K562 (cell line): ENCODE results near the gene BCAR3. TPM values are rescaled to one million over a fixed set of nuclear protein-coding genes. Genes with fewer than 3 reads are reported as not detected.

Experiments
- ADNP ChIP-seq: fragments of 200-800 bp; sonication (Bioruptor generic); IDR thresholded peaks from 2 replicates; pipeline ENCODE4 v1.6.1; 2016; ENCODE audit warnings: missing genetic modification characterization, missing compliant biosample characterization
- ATF7 ChIP-seq: fragments of 450-650 bp; IDR thresholded peaks from 2 replicates; pipeline ENCODE4 v1.7.1; 2014; ENCODE audit warnings: mild to moderate bottlenecking, moderate library complexity
- GABPA ChIP-seq: fragments of 200-800 bp; sonication (Bioruptor generic); conservative IDR thresholded peaks from 2 replicates; pipeline ENCODE4 v1.6.1; 2016; ENCODE audit warnings: low read depth, missing genetic modification characterization, missing compliant biosample characterization
- HCFC1 ChIP-seq: IDR thresholded peaks from 2 replicates; pipeline ENCODE4 v1.6.1; 2012; ENCODE audit warnings: low read depth, low read length, improper control_type of control experiment
- HNRNPH1 ChIP-seq: fragments of 200-400 bp; formaldehyde crosslinking; optimal IDR thresholded peaks from 2 replicates; pipeline ENCODE3; 2017; ENCODE audit warnings: low read depth, mild to moderate bottlenecking, low read length, moderate library complexity
- KDM2B ChIP-seq: fragments of 250-450 bp; sonication (Bioruptor Pico); IDR thresholded peaks from 2 replicates; pipeline ENCODE4 v1.8.0; 2021; ENCODE audit warnings: mild to moderate bottlenecking, moderate library complexity
- NRF1 ChIP-seq, 2 experiments: fragments of 450-650 bp; IDR thresholded peaks in 1 of 2; conservative IDR thresholded peaks in 1 of 2; 2 replicates each; pipeline ENCODE4 v1.6.1; 2014; ENCODE audit warnings: mild to moderate bottlenecking in 2 of 2
- SRF ChIP-seq, 2 experiments: fragments of 250-450, 450-650 bp in 1 of 2; sonication (Bioruptor Pico) in 1 of 2; sonication (generic) in 1 of 2; formaldehyde crosslinking; IDR thresholded peaks; 2 replicates each; pipeline versions ENCODE4 v1.5.0 to v1.5.1; 2020 to 2022; ENCODE audit warnings: mild to moderate bottlenecking in 1 of 2, missing genetic modification reagents in 1 of 2
- TBL1XR1 ChIP-seq, 2 experiments: IDR thresholded peaks; 2 replicates each; pipeline ENCODE4 v1.6.1; 2012; ENCODE audit warnings: improper control_type of control experiment in 2 of 2, low read length in 2 of 2, mild to moderate bottlenecking in 1 of 2
- TBP ChIP-seq: optimal IDR thresholded peaks from 2 replicates; pipeline ENCODE3; 2011; ENCODE audit warnings: low read depth, low read length, improper control_type of control experiment
- TRIM24 ChIP-seq, 2 experiments: fragments of 450-650 bp; IDR thresholded peaks; 2 replicates each; pipeline ENCODE4 v1.6.1; 2016
- ZNF197 ChIP-seq: fragments of 200-800 bp; sonication (Bioruptor generic); IDR thresholded peaks from 2 replicates; pipeline ENCODE4 v1.6.1; 2016; ENCODE audit warnings: low read depth, missing genetic modification characterization, missing compliant biosample characterization
- ZNF232 ChIP-seq: sonication (generic); formaldehyde crosslinking; IDR thresholded peaks from 2 replicates; pipeline ENCODE4 v1.8.0; 2022; ENCODE audit warnings: mild to moderate bottlenecking, missing genetic modification reagents
- ZNF79 ChIP-seq: fragments of 250-450 bp; sonication (Bioruptor Pico); IDR thresholded peaks from 2 replicates; pipeline ENCODE4 v1.4.0; 2020; ENCODE audit warnings: low read depth, mild to moderate bottlenecking, moderate library complexity
- polyA plus RNA-seq, 8 experiments: library from polyadenylated mRNA; depleted of rRNA in 4 of 8; stranded (reverse) in 5 of 8; unstranded in 3 of 8; fragments of >200 nt; fragmentation: Nextera tagmentation in 2 of 8; fragmentation: Illumina TruSeq in 1 of 8; extraction: Ambion mirVana in 2 of 8; extraction: Trizol in 1 of 8; gene quantifications; 2 replicates each; pipeline versions ENCODE4 v1.2.1 to v1.2.3, GENCODE V29; 2011 to 2014; ENCODE audit warnings: inconsistent platforms in 1 of 8, missing spikeins in 1 of 8
- total RNA-seq, 7 experiments: library from RNA; depleted of rRNA in 6 of 7; stranded (reverse); fragments of >200 nt in 6 of 7; fragmentation: Illumina TruSeq in 2 of 7; extraction: Trizol in 2 of 7; gene quantifications; 2 replicates each; pipeline versions ENCODE4 v1.2.1 to v1.2.3, GENCODE V29; 2011 to 2021; ENCODE audit warnings: low replicate concordance in 1 of 7
- TF ChIP-seq, protein P1 (sequence below): fragments of 250-450 bp; sonication (Bioruptor Pico); IDR thresholded peaks from 2 replicates; pipeline ENCODE4 v1.8.0; 2021; ENCODE audit warnings: mild to moderate bottlenecking, moderate library complexity
- TF ChIP-seq, protein P2 (sequence below): fragments of 450-650 bp; formaldehyde crosslinking; IDR thresholded peaks from 2 replicates; pipeline ENCODE4 v1.4.0; 2022; ENCODE audit warnings: mild to moderate bottlenecking, moderate library complexity
- TF ChIP-seq, protein P3 (sequence below): fragments of 250-450 bp; sonication (Bioruptor Pico); IDR thresholded peaks from 2 replicates; pipeline ENCODE4 v1.4.0; 2020
- TF ChIP-seq, protein P4 (sequence below): fragments of 150-350 bp; IDR thresholded peaks from 2 replicates; pipeline ENCODE4 v1.6.1; 2014; ENCODE audit warnings: low read depth, mild to moderate bottlenecking, low read length, borderline replicate concordance

Gene BCAR3
- total and polyA plus RNA-seq, 9 of the 15 experiments (the other 6 are each of a cell fraction or from before 2014, with no cell fraction given): 1.8 to 6.3 (median 3.8) TPM

DNA sequence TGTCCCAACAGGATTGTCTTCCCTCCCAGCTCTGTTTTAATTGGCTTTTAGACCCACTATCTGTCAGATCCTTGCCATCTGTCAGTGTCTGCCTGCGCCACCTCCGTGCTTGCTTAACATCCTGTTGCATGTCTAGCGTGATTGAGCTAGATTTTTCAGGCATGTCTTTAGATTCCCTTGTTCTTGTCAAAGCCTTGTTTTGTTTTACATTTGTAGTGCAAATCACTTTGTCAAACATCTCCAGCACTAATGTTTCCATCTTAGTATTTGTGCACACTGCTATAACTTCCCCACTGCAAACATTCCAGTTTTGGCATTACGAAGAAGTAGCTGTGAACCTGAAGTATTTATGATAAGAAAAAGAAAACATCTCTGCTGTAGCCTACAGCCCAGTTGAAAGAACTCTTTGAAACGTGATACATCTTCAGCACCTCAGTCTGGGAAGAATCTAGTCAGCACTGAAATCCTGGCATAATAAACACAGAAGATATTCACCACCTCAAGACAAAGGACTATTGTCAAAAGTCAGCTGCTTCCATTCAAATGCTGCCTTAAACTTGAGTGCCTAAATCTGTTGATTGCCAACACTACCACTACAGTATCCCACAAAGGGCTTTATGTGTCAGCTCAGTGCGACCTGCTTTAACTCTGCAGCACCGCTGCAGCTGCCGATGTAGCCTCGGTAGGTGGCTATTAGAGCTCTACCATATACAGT is 128.7 kb downstream of the BCAR3 start (continued):
- TF ChIP-seq ZNF232 (no peak), TRIM24 (IDR thresholded peaks at IDR 0.05) (peak in 1 of 2 experiments; percentile 32; a peak in 1 of 4 replicates), ZNF197 (no peak), NRF1 (conservative IDR thresholded peaks at IDR 0.05 in 1 of 2, IDR thresholded peaks at IDR 0.05 in 1 of 2) (0 out of 4 replicates have a peak, but pooled peaks have one; percentile 15), SRF (CRISPR knock-in tag; IDR thresholded peaks at IDR 0.05) (no peak), GABPA (peak; percentile 44; the same call in 1 of the 2 replicates), TBL1XR1 (IDR thresholded peaks at IDR 0.05; ENCODE audit: low read length in 2 of 2) (no peak), HNRNPH1 (no peak), ATF7 (no peak), KDM2B (CRISPR knock-in tag) (no peak), HCFC1 (no peak), TBP (no peak), ADNP (tag) (no peak), ZNF79 (CRISPR knock-in tag) (no peak)
- TF ChIP-seq, protein P1, sequence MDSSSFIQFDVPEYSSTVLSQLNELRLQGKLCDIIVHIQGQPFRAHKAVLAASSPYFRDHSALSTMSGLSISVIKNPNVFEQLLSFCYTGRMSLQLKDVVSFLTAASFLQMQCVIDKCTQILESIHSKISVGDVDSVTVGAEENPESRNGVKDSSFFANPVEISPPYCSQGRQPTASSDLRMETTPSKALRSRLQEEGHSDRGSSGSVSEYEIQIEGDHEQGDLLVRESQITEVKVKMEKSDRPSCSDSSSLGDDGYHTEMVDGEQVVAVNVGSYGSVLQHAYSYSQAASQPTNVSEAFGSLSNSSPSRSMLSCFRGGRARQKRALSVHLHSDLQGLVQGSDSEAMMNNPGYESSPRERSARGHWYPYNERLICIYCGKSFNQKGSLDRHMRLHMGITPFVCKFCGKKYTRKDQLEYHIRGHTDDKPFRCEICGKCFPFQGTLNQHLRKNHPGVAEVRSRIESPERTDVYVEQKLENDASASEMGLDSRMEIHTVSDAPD (CRISPR knock-in tag): no peak
- TF ChIP-seq, protein P2, sequence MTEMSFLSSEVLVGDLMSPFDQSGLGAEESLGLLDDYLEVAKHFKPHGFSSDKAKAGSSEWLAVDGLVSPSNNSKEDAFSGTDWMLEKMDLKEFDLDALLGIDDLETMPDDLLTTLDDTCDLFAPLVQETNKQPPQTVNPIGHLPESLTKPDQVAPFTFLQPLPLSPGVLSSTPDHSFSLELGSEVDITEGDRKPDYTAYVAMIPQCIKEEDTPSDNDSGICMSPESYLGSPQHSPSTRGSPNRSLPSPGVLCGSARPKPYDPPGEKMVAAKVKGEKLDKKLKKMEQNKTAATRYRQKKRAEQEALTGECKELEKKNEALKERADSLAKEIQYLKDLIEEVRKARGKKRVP (CRISPR knock-in tag): no peak
- TF ChIP-seq, protein P3, sequence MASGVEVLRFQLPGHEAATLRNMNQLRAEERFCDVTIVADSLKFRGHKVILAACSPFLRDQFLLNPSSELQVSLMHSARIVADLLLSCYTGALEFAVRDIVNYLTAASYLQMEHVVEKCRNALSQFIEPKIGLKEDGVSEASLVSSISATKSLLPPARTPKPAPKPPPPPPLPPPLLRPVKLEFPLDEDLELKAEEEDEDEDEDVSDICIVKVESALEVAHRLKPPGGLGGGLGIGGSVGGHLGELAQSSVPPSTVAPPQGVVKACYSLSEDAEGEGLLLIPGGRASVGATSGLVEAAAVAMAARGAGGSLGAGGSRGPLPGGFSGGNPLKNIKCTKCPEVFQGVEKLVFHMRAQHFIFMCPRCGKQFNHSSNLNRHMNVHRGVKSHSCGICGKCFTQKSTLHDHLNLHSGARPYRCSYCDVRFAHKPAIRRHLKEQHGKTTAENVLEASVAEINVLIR (CRISPR knock-in tag): no peak
- TF ChIP-seq, protein P4, sequence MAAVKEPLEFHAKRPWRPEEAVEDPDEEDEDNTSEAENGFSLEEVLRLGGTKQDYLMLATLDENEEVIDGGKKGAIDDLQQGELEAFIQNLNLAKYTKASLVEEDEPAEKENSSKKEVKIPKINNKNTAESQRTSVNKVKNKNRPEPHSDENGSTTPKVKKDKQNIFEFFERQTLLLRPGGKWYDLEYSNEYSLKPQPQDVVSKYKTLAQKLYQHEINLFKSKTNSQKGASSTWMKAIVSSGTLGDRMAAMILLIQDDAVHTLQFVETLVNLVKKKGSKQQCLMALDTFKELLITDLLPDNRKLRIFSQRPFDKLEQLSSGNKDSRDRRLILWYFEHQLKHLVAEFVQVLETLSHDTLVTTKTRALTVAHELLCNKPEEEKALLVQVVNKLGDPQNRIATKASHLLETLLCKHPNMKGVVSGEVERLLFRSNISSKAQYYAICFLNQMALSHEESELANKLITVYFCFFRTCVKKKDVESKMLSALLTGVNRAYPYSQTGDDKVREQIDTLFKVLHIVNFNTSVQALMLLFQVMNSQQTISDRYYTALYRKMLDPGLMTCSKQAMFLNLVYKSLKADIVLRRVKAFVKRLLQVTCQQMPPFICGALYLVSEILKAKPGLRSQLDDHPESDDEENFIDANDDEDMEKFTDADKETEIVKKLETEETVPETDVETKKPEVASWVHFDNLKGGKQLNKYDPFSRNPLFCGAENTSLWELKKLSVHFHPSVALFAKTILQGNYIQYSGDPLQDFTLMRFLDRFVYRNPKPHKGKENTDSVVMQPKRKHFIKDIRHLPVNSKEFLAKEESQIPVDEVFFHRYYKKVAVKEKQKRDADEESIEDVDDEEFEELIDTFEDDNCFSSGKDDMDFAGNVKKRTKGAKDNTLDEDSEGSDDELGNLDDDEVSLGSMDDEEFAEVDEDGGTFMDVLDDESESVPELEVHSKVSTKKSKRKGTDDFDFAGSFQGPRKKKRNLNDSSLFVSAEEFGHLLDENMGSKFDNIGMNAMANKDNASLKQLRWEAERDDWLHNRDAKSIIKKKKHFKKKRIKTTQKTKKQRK: no peak
